Measurements from ENCODE around the gene TBL1XR1. TPM values are rescaled to one million over a fixed set of nuclear protein-coding genes. Genes with fewer than 3 reads are reported as not detected.

The TBL1XR1 gene
- total and polyA plus RNA-seq, 8 donors: 14.1 to 93.0 (median 47.2) TPM

- FAIRE-seq: no peak
- no peak for TF ChIP-seq CTCF (IDR thresholded peaks at IDR 0.05)
- Histone ChIP-seq H3K4me1 (no peaks in the 10 kb centered on the region), H3K36me3 (no peaks in the 10 kb centered on the region), H3K4me3 (no peak overlapping the region), H3K9me3 (no peaks in the 10 kb centered on the region), H3K27ac (no peak overlapping the region), H3K27me3 (no peaks in the 10 kb centered on the region)
- DNase-seq: no peak
- intact Hi-C loops (cut with DNase I): no loop called here
- no peak for ATAC-seq
- WGBS, 2 donors: 87 to 100% methylated on average over 2 of the region's 2 CpGs
These were observed 39.4 kb upstream of the TBL1XR1 start for GRCh38 chr3:177236704-177237103.

- Histone ChIP-seq H3K4me3 (no peak overlapping the region), H3K36me3 (no peaks in the 10 kb centered on the region), H3K27me3 (no peaks in the 10 kb centered on the region), H3K4me1 (no peaks in the 10 kb centered on the region), H3K27ac (no peak overlapping the region), H3K9me3 (no peaks in the 10 kb centered on the region)
- 87 to 91% methylated on average over 2 of the region's 2 CpGs for WGBS, 2 donors
- no peak for DNase-seq
- TF ChIP-seq CTCF (IDR thresholded peaks at IDR 0.05): no peak
- ATAC-seq: no peak
- intact Hi-C loops (cut with DNase I): no loop called here
- FAIRE-seq: no peak
These were observed 36.8 kb upstream of the TBL1XR1 start for GRCh38 chr3:177234121-177234520.

- no peaks in the 10 kb centered on the region for H3K9me3 ChIP-seq
- ATAC-seq: no peak
These were observed 34.0 kb upstream of the TBL1XR1 start for GRCh38 chr3:177231242-177231641.

GRCh38 chr3:177230641-177231040 is 33.4 kb upstream of the TBL1XR1 start:
- FAIRE-seq: no peak
- no peaks in the 10 kb centered on the region for H3K36me3 ChIP-seq
- no peak overlapping the region for H3K4me3 ChIP-seq
- intact Hi-C loops (cut with DNase I): no loop called here
- H3K27ac ChIP-seq: no peak overlapping the region
- no peaks in the 10 kb centered on the region for H3K4me1 ChIP-seq
- no peak for DNase-seq
- TF ChIP-seq CTCF (IDR thresholded peaks at IDR 0.05): no peak
- H3K27me3 ChIP-seq: no peaks in the 10 kb centered on the region
- WGBS, 2 donors: 84 to 86% methylated on average over 6 of the region's 6 CpGs
- no peaks in the 10 kb centered on the region for H3K9me3 ChIP-seq
- no peak for ATAC-seq

More at GRCh38 chr3:177231242-177231641, 34.0 kb upstream of the TBL1XR1 start:
- Histone ChIP-seq H3K36me3 (no peaks in the 10 kb centered on the region), H3K27ac (no peak overlapping the region), H3K27me3 (no peaks in the 10 kb centered on the region), H3K4me1 (no peaks in the 10 kb centered on the region), H3K4me3 (no peak overlapping the region)
- intact Hi-C loops (cut with DNase I): no loop called here
- DNase-seq: no peak
- 96 to 100% methylated on average over 2 of the region's 2 CpGs for WGBS, 2 donors
- FAIRE-seq: no peak
- no peak for TF ChIP-seq CTCF (IDR thresholded peaks at IDR 0.05)

GRCh38 chr3:177229791-177230190 is 32.5 kb upstream of the TBL1XR1 start:
- DNase-seq (no peak), ATAC-seq (no peak), FAIRE-seq (no peak)
- Histone ChIP-seq H3K4me1 (no peaks in the 10 kb centered on the region), H3K27me3 (no peaks in the 10 kb centered on the region), H3K27ac (no peak overlapping the region), H3K9me3 (no peaks in the 10 kb centered on the region), H3K36me3 (no peaks in the 10 kb centered on the region), H3K4me3 (no peak overlapping the region)
- TF ChIP-seq CTCF (IDR thresholded peaks at IDR 0.05): no peak
- intact Hi-C loops (cut with DNase I): no loop called here
- WGBS, 2 donors: 91 to 100% methylated on average over 1 of the region's 1 CpG

Data from pancreas (tissue), 10 donors.